GM12874 (cell line): ENCODE data around the gene MAGI2.

Experiments used
- CTCF ChIP-seq: IDR thresholded peaks from 2 replicates; pipeline ENCODE4 v1.5.1; 2011; ENCODE audit warnings: low read depth, mild to moderate bottlenecking, control low read depth, low read length, moderate library complexity; ENCODE audit not compliant: insufficient read depth

The MAGI2 gene

GRCh38 chr7:78212476-78213060 lies 1240.9 kb downstream of the MAGI2 start:
- no peak for TF ChIP-seq CTCF

- no peak for TF ChIP-seq CTCF
These were observed 1246.2 kb downstream of the MAGI2 start for GRCh38 chr7:78207269-78207668.

GRCh38 chr7:78206769-78207168 lies 1246.7 kb downstream of the MAGI2 start:
- TF ChIP-seq CTCF, result no peak

GRCh38 chr7:78203042-78203720 lies 1250.3 kb downstream of the MAGI2 start:
- no peak for TF ChIP-seq CTCF

GRCh38 chr7:78198756-78199155 lies 1254.7 kb downstream of the MAGI2 start:
- no peak for TF ChIP-seq CTCF

GRCh38 chr7:78197447-78197846 lies 1256.0 kb downstream of the MAGI2 start:
- TF ChIP-seq CTCF, result no peak

GRCh38 chr7:78195281-78195680 lies 1258.2 kb downstream of the MAGI2 start:
- TF ChIP-seq CTCF, result no peak
